HUES64 (cell line): ENCODE results near the gene GPR27. TPM values are rescaled to one million over a fixed set of nuclear protein-coding genes. Genes with fewer than 3 reads are reported as not detected.

Experiments used
- H3K27ac ChIP-seq: 2 replicates; pipeline ENCODE4 v1.7.0; 2013; ENCODE audit warnings: low read depth, low read length, inconsistent platforms
- H3K27me3 ChIP-seq: 2 replicates; pipeline ENCODE4 v1.6.1; 2013; ENCODE audit warnings: mild to moderate bottlenecking, low read length; ENCODE audit not compliant: insufficient read depth
- H3K36me3 ChIP-seq: 2 replicates; pipeline ENCODE4 v1.6.1; 2013; ENCODE audit warnings: mild to moderate bottlenecking, low read length; ENCODE audit not compliant: insufficient read depth
- H3K4me1 ChIP-seq: 2 replicates; pipeline ENCODE4 v1.6.1; 2013; ENCODE audit warnings: mild to moderate bottlenecking, low read length, moderate library complexity; ENCODE audit not compliant: insufficient read depth
- H3K4me3 ChIP-seq: 2 replicates; pipeline ENCODE4 v1.5.1; 2013; ENCODE audit warnings: mild to moderate bottlenecking, low read length, moderate library complexity
- H3K9ac ChIP-seq: 2 replicates; pipeline ENCODE4 v1.6.1; 2013; ENCODE audit warnings: mild to moderate bottlenecking, low read depth, low read length
- H3K9me3 ChIP-seq: 2 replicates; pipeline ENCODE4 v1.6.1; 2013; ENCODE audit warnings: low read depth, low read length; ENCODE audit not compliant: insufficient read depth
- WGBS: fragments of 150-250, 120-280 bp; methylation state at CpG from one replicate; pipeline ENCODE4 v1.1.7; 2013; ENCODE audit warnings: missing lambda C conversion rate; 5-methylcytosine and 5-hydroxymethylcytosine counted together
- polyA plus RNA-seq, 2 experiments: library from polyadenylated mRNA; stranded (reverse); fragments of 50-300 nt; gene quantifications; one replicate each; pipeline ENCODE4 v1.2.3, GENCODE V29; 2013

GPR27 gene
- polyA plus RNA-seq (2013, experiment 1 of 2): 8.8 TPM
- polyA plus RNA-seq (2013, experiment 2 of 2): 9.2 TPM

- H3K9me3 ChIP-seq: no peaks in the 10 kb centered on the region
- H3K9ac ChIP-seq: peak within 1 kb of the TSS; percentile 75
- no peaks in the 10 kb centered on the region for H3K36me3 ChIP-seq
- under 1% methylated on average over 131 of the region's 131 CpGs for WGBS
- H3K27me3 ChIP-seq: peaks cover 68% of the 10 kb centered on the region
- peak within 1 kb of the TSS; percentile 69 for H3K4me3 ChIP-seq
- no peak within 1 kb of the TSS for H3K27ac ChIP-seq
- peaks cover 15% of the 10 kb centered on the region for H3K4me1 ChIP-seq
Measured at GRCh38 chr3:71753701-71754609, at the start of gene GPR27. Gene GPR27 (plus strand): TSS chr3:71753855. CDS start chr3:71754050, 195 bp downstream.

- H3K27ac ChIP-seq: no peak overlapping the region
- H3K4me1 ChIP-seq: peaks cover 15% of the 10 kb centered on the region
- H3K27me3 ChIP-seq: no peaks in the 10 kb centered on the region
- H3K4me3 ChIP-seq: no peak overlapping the region
- no peaks in the 10 kb centered on the region for H3K36me3 ChIP-seq
- no peak overlapping the region for H3K9ac ChIP-seq
- H3K9me3 ChIP-seq: no peaks in the 10 kb centered on the region
Measured at GRCh38 chr3:71704915-71705314, 48.7 kb upstream of the GPR27 start.

- no peaks in the 10 kb centered on the region for H3K36me3 ChIP-seq
- H3K4me1 ChIP-seq: peaks cover 15% of the 10 kb centered on the region
- no peaks in the 10 kb centered on the region for H3K9me3 ChIP-seq
- no peaks in the 10 kb centered on the region for H3K27me3 ChIP-seq
- WGBS: 92% methylated on average over 5 of the region's 5 CpGs
- H3K4me3 ChIP-seq: no peak overlapping the region
- H3K27ac ChIP-seq: no peak overlapping the region
- no peak overlapping the region for H3K9ac ChIP-seq
Measured at GRCh38 chr3:71705681-71706080, 48.0 kb upstream of the GPR27 start.

- Histone ChIP-seq H3K36me3 (no peaks in the 10 kb centered on the region), H3K9me3 (no peaks in the 10 kb centered on the region), H3K27me3 (no peaks in the 10 kb centered on the region), H3K4me3 (no peak overlapping the region), H3K4me1 (peaks cover 10% of the 10 kb centered on the region), H3K9ac (no peak overlapping the region), H3K27ac (no peak overlapping the region)
- 93% methylated on average over 4 of the region's 5 CpGs for WGBS
Measured at GRCh38 chr3:71707595-71707994, 46.1 kb upstream of the GPR27 start.

- Histone ChIP-seq H3K27ac (no peak overlapping the region), H3K9me3 (no peaks in the 10 kb centered on the region), H3K36me3 (no peaks in the 10 kb centered on the region), H3K27me3 (no peaks in the 10 kb centered on the region), H3K4me1 (peaks cover 6% of the 10 kb centered on the region), H3K9ac (no peak overlapping the region), H3K4me3 (no peak overlapping the region)
- 94% methylated on average over 7 of the region's 7 CpGs for WGBS
Measured at GRCh38 chr3:71708476-71709105, 45.1 kb upstream of the GPR27 start.

GRCh38 chr3:71709908-71710511 is 43.6 kb upstream of the GPR27 start:
- H3K27me3 ChIP-seq: no peaks in the 10 kb centered on the region
- H3K9me3 ChIP-seq: no peaks in the 10 kb centered on the region
- H3K36me3 ChIP-seq: no peaks in the 10 kb centered on the region
- no peak overlapping the region for H3K4me3 ChIP-seq
- H3K9ac ChIP-seq: no peak overlapping the region
- H3K27ac ChIP-seq: no peak overlapping the region
- 95% methylated on average over 9 of the region's 9 CpGs for WGBS
- no peaks in the 10 kb centered on the region for H3K4me1 ChIP-seq

GRCh38 chr3:71710906-71711494 is 42.7 kb upstream of the GPR27 start:
- H3K36me3 ChIP-seq: no peaks in the 10 kb centered on the region
- H3K4me1 ChIP-seq: no peaks in the 10 kb centered on the region
- no peak overlapping the region for H3K27ac ChIP-seq
- no peak overlapping the region for H3K4me3 ChIP-seq
- H3K9ac ChIP-seq: no peak overlapping the region
- H3K9me3 ChIP-seq: no peaks in the 10 kb centered on the region
- 50% methylated on average over 1 of the region's 1 CpG for WGBS
- H3K27me3 ChIP-seq: no peaks in the 10 kb centered on the region

GRCh38 chr3:71713041-71713440 is 40.6 kb upstream of the GPR27 start:
- 90% methylated on average over 2 of the region's 2 CpGs for WGBS
- Histone ChIP-seq H3K36me3 (no peaks in the 10 kb centered on the region), H3K4me1 (no peaks in the 10 kb centered on the region), H3K27me3 (no peaks in the 10 kb centered on the region), H3K9me3 (no peaks in the 10 kb centered on the region), H3K27ac (no peak overlapping the region), H3K9ac (no peak overlapping the region), H3K4me3 (no peak overlapping the region)

- Histone ChIP-seq H3K27me3 (no peaks in the 10 kb centered on the region), H3K9me3 (no peaks in the 10 kb centered on the region), H3K27ac (no peak overlapping the region), H3K4me3 (no peak overlapping the region), H3K4me1 (no peaks in the 10 kb centered on the region), H3K9ac (no peak overlapping the region), H3K36me3 (no peaks in the 10 kb centered on the region)
- WGBS: 80% methylated on average over 4 of the region's 4 CpGs
Measured at GRCh38 chr3:71714595-71714994, 39.1 kb upstream of the GPR27 start.

GRCh38 chr3:71718072-71718471 is 35.6 kb upstream of the GPR27 start:
- Histone ChIP-seq H3K27ac (no peak overlapping the region), H3K9me3 (no peaks in the 10 kb centered on the region), H3K36me3 (no peaks in the 10 kb centered on the region), H3K9ac (no peak overlapping the region), H3K4me3 (no peak overlapping the region), H3K4me1 (no peaks in the 10 kb centered on the region), H3K27me3 (peaks cover 7% of the 10 kb centered on the region)
- 89% methylated on average over 4 of the region's 4 CpGs for WGBS

- 93% methylated on average over 7 of the region's 7 CpGs for WGBS
- H3K27ac ChIP-seq: no peak overlapping the region
- H3K9ac ChIP-seq: no peak overlapping the region
- peaks cover 6% of the 10 kb centered on the region for H3K4me1 ChIP-seq
- H3K9me3 ChIP-seq: no peaks in the 10 kb centered on the region
- H3K27me3 ChIP-seq: peaks cover 31% of the 10 kb centered on the region
- H3K4me3 ChIP-seq: no peak overlapping the region
- H3K36me3 ChIP-seq: no peaks in the 10 kb centered on the region
Measured at GRCh38 chr3:71721002-71721401, 32.7 kb upstream of the GPR27 start.
